Stomach (tissue), 9 donors: Measurements from ENCODE around the gene CFAP299. TPM values are rescaled to one million over a fixed set of nuclear protein-coding genes. Genes with fewer than 3 reads are reported as not detected.

Source experiments
- DNase-seq, 2 donors: peaks; one replicate each; pipeline versions ENCODE4 v3.0.0 to v3.0.0-alpha.2; 2013 to 2019
- H3K27ac ChIP-seq, 5 donors: fragments of 200-600 bp in 4 of 5; sonication (generic) in 4 of 5; one replicate each; pipeline ENCODE4 v1.5.1; 2013 to 2019; ENCODE audit warnings: mild to moderate bottlenecking in 1 of 5, moderate library complexity in 1 of 5
- H3K27me3 ChIP-seq, 3 donors: fragments of 200-600 bp; sonication (generic); one replicate each; pipeline ENCODE4 v1.5.1; 2017 to 2019; ENCODE audit warnings: mixed run types in 1 of 3
- H3K36me3 ChIP-seq, 4 donors: fragments of 200-600 bp; sonication (generic); 1 replicate in 3 of 4; 2 replicates in 1 of 4; pipeline ENCODE4 v1.5.1; 2016 to 2019
- H3K4me1 ChIP-seq, 4 donors: fragments of 200-600 bp; sonication (generic); one replicate each; pipeline ENCODE4 v1.5.1; 2016 to 2019
- H3K4me3 ChIP-seq, 4 donors: fragments of 200-600 bp; sonication (generic) in 3 of 4; one replicate each; pipeline ENCODE4 v1.5.1; 2016 to 2019; ENCODE audit warnings: mild to moderate bottlenecking in 1 of 4
- H3K9me3 ChIP-seq, 4 donors: fragments of 200-600 bp; sonication (generic); one replicate each; pipeline ENCODE4 v1.5.1; 2016 to 2019
- EP300 ChIP-seq: sonication (generic); formaldehyde crosslinking; IDR thresholded peaks from one replicate; pipeline ENCODE4 v1.6.1; 2017; ENCODE audit warnings: antibody characterized with exemption
- POLR2A ChIP-seq, 4 donors: fragments of 450-650 bp; IDR thresholded peaks; one replicate each; pipeline ENCODE4 v1.6.1; 2016; ENCODE audit warnings: antibody characterized with exemption in 4 of 4, control low read depth in 2 of 4, mild to moderate bottlenecking in 1 of 4, moderate library complexity in 1 of 4
- POLR2AphosphoS5 ChIP-seq, 3 donors: sonication (generic); formaldehyde crosslinking; IDR thresholded peaks; one replicate each; pipeline ENCODE4 v1.6.1; 2016; ENCODE audit warnings: antibody characterized with exemption in 3 of 3
- WGBS, 5 donors: extraction: QIAGEN DNeasy Blood & Tissue Kit in 3 of 5; methylation state at CpG; one replicate each; pipeline versions ENCODE4 v1.1.5 to v1.1.7; 2013 to 2018; 5-methylcytosine and 5-hydroxymethylcytosine counted together
- intact Hi-C: fragments of 100-400 bp; cut with DNase I; formaldehyde crosslinking; loops from one replicate; pipeline ENCODE4 v1.15.1; 2023; ENCODE audit warnings: low total_unique reads
- polyA plus RNA-seq, 3 donors: library from polyadenylated mRNA; stranded (reverse); fragments of 200-250 nt; gene quantifications; one replicate each; pipeline ENCODE4 v1.2.3, GENCODE V29; 2013
- total RNA-seq, 5 donors: library from RNA; depleted of rRNA; stranded (reverse); fragments of >200 nt; gene quantifications; one replicate each; pipeline versions ENCODE4 v1.1.0 to v1.2.3, GENCODE V29; 2014 to 2016
- TF ChIP-seq, protein P1 (sequence below), 7 experiments: fragments of 450-650 bp in 4 of 7; fragments of 200-600 bp in 3 of 7; sonication (generic) in 3 of 7; IDR thresholded peaks; one replicate each; pipeline ENCODE4 v1.5.1; 2016 to 2019; ENCODE audit warnings: antibody characterized with exemption in 7 of 7, control low read depth in 2 of 7, mild to moderate bottlenecking in 1 of 7
- donor health status: healthy with polysubstance abuse.
- donor health status: Bipolar disorder and iron deficiency.
- donor health status: healthy.

The CFAP299 gene
- total and polyA plus RNA-seq, 8 donors: 0.73 TPM; not detected in 7

DNA sequence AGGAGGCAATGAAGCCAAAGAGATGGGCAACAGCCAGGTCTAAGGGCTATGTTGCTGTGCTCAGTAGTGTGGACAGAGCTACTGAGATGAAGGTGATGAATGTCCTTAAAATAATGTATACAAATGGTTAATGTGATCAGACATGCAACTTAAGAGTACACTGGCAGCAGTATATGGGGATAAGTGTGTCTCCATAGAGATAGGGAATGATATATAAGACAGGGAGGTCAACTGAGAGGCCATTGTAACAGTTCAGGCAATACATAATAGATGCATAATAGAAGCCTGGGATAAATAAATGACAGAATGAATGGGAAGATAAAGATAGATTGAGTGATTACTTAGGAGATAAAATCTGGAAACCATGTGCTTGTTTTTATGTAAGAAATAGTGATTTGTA lies 250.0 kb downstream of the CFAP299 start:
- intact Hi-C loops: no loop called here
- no peaks in the 10 kb centered on the region for H3K9me3 ChIP-seq
- no peaks in the 10 kb centered on the region for H3K36me3 ChIP-seq
- no peaks in the 10 kb centered on the region for H3K4me1 ChIP-seq
- no peak overlapping the region for H3K4me3 ChIP-seq
- DNase-seq: no peak
- H3K27ac ChIP-seq: no peak overlapping the region
- peaks cover 0 to 2% (median 0%) of the 10 kb centered on the region in 3 donors for H3K27me3 ChIP-seq
- TF ChIP-seq POLR2AphosphoS5 (IDR thresholded peaks at IDR 0.05): no peak
- TF ChIP-seq, protein P1, sequence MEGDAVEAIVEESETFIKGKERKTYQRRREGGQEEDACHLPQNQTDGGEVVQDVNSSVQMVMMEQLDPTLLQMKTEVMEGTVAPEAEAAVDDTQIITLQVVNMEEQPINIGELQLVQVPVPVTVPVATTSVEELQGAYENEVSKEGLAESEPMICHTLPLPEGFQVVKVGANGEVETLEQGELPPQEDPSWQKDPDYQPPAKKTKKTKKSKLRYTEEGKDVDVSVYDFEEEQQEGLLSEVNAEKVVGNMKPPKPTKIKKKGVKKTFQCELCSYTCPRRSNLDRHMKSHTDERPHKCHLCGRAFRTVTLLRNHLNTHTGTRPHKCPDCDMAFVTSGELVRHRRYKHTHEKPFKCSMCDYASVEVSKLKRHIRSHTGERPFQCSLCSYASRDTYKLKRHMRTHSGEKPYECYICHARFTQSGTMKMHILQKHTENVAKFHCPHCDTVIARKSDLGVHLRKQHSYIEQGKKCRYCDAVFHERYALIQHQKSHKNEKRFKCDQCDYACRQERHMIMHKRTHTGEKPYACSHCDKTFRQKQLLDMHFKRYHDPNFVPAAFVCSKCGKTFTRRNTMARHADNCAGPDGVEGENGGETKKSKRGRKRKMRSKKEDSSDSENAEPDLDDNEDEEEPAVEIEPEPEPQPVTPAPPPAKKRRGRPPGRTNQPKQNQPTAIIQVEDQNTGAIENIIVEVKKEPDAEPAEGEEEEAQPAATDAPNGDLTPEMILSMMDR (IDR thresholded peaks at IDR 0.05): no peak
- TF ChIP-seq POLR2A (IDR thresholded peaks at IDR 0.05): no peak

DNA sequence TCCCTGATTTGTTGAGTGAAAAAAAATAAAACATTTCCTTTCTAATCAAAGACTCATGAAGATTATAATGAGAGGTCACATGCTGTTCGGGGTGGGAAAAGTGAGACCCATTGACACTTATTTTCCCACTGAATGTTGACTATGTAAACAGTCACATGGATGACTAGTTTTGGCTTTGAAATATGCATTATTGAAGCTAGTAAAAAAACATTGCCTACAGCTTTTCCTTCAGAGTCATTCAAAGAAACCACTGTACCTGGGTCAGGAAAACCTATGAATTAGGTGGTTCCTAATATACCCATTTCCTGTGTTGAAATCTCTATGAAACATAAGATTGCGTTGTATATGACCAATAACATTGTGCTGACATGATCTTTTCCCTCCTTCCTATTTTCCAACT lies 251.2 kb downstream of the CFAP299 start:
- no peaks in the 10 kb centered on the region for H3K4me1 ChIP-seq
- H3K36me3 ChIP-seq: no peaks in the 10 kb centered on the region
- WGBS, 5 donors: 62 to 76% (median 68%) methylated on average over 2 of the region's 2 CpGs

DNA sequence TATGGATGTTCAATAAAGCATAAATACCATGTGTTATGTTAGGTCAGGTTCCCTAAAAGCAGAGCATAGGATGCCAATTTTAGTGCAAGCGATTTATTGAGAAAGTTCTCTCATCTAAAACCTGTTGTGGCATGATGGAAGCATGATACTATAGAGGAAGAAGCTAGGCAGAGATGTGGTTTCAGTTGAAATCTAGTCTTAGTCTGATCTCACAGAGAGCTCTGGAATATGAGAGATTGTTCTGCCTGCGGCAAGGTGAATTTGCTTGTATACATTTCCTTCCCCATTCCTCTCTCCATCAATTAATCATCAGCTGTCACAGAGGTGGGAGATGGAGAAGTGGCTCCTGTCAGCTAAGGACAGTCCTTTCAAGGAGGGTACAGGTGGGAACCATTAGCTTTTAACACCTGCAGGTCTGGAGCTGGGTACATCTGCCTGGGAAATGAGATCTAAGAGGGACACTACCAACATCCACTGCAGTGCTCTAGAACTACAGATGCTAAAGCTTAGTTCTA lies 252.4 kb downstream of the CFAP299 start:
- Histone ChIP-seq H3K36me3 (no peaks in the 10 kb centered on the region), H3K9me3 (no peaks in the 10 kb centered on the region), H3K4me1 (no peaks in the 10 kb centered on the region), H3K27ac (no peak overlapping the region), H3K27me3 (peaks cover 0 to 2% (median 0%) of the 10 kb centered on the region in 3 donors), H3K4me3 (no peak overlapping the region)
- DNase-seq: no peak
- intact Hi-C loops: no loop called here
- WGBS, 5 donors: 64 to 83% (median 72%) methylated on average over 2 of the region's 2 CpGs
- TF ChIP-seq, protein P1 (IDR thresholded peaks at IDR 0.05): no peak
- no peak for TF ChIP-seq EP300
- TF ChIP-seq POLR2A (IDR thresholded peaks at IDR 0.05): no peak
- TF ChIP-seq POLR2AphosphoS5 (IDR thresholded peaks at IDR 0.05): no peak

More for the DNA sequence above, 251.2 kb downstream of the CFAP299 start:
- no peaks in the 10 kb centered on the region for H3K9me3 ChIP-seq
- no peak for DNase-seq
- no peak overlapping the region for H3K4me3 ChIP-seq
- H3K27ac ChIP-seq: no peak overlapping the region
- TF ChIP-seq EP300: no peak
- TF ChIP-seq, protein P1 (IDR thresholded peaks at IDR 0.05): no peak
- no peak for TF ChIP-seq POLR2AphosphoS5 (IDR thresholded peaks at IDR 0.05)
- TF ChIP-seq POLR2A (IDR thresholded peaks at IDR 0.05): no peak
- intact Hi-C loops: no loop called here
- H3K27me3 ChIP-seq: peaks cover 0 to 2% (median 0%) of the 10 kb centered on the region in 3 donors

DNA sequence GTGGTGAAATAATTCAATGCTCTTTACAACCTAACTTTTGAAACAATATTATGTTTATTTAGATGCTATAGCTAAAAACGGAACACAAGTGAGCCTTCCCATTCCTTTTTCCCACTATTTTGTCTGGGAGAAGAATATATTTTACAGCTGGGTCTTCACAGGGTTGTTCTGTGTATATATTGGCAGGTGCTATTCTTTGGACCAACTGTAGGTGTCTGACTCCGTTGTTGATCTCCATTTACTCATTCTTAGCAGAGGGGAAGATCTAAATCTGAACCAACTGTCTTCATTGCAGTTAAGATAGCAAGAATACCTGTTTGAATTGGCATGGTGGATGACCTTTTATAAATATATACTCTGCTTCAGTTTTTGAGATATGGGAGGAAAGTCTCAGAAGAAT lies 257.4 kb downstream of the CFAP299 start:
- H3K4me3 ChIP-seq: no peak overlapping the region
- no peaks in the 10 kb centered on the region for H3K36me3 ChIP-seq
- DNase-seq: no peak
- H3K9me3 ChIP-seq: no peaks in the 10 kb centered on the region
- H3K4me1 ChIP-seq: no peaks in the 10 kb centered on the region
- peaks cover 0 to 2% (median 0%) of the 10 kb centered on the region in 3 donors for H3K27me3 ChIP-seq
- H3K27ac ChIP-seq: no peak overlapping the region
- TF ChIP-seq POLR2AphosphoS5 (IDR thresholded peaks at IDR 0.05) (no peak), POLR2A (IDR thresholded peaks at IDR 0.05) (no peak), EP300 (no peak)
- TF ChIP-seq, protein P1 (IDR thresholded peaks at IDR 0.05): no peak
- intact Hi-C loops: no loop called here
- 47 to 57% (median 52%) methylated on average over 2 of the region's 2 CpGs for WGBS, 5 donors
